H1 (cell line): ENCODE data around the gene ITGB5. TPM values are rescaled to one million over a fixed set of nuclear protein-coding genes. Genes with fewer than 3 reads are reported as not detected.

Source experiments
- NANOG ChIP-seq: IDR thresholded peaks from 2 replicates; pipeline ENCODE4 v1.6.1; 2011; ENCODE audit warnings: low read length, low read depth, mild to moderate bottlenecking, inconsistent platforms; ENCODE audit not compliant: insufficient read depth, poor library complexity, severe bottlenecking
- RNF2 ChIP-seq: fragments of 200-900, 300-1000 bp; sonication (generic); IDR thresholded peaks from 2 replicates; pipeline ENCODE4 v1.7.1; 2016; ENCODE audit warnings: borderline replicate concordance, low read depth, mild to moderate bottlenecking, antibody characterized with exemption, low read length; ENCODE audit not compliant: poor library complexity, severe bottlenecking; ENCODE audit errors: missing control alignments
- polyA plus RNA-seq, 7 experiments: library from polyadenylated mRNA; depleted of rRNA in 3 of 7; stranded (reverse) in 5 of 7; unstranded in 2 of 7; fragments of >200 nt in 5 of 7; fragments of 200-250 nt in 2 of 7; gene quantifications; 1 replicate in 5 of 7; 2 replicates in 1 of 7; 4 replicates in 1 of 7; pipeline versions ENCODE4 v1.2.1 to v1.2.3, GENCODE V29; 2011 to 2013; ENCODE audit warnings: missing spikeins in 2 of 7, mixed read lengths in 2 of 7
- total RNA-seq: library from RNA; stranded (reverse); fragmentation: NEBNext Ultra II Directional; extraction: Animal tissue kit (Norgen Biotek cat#: 25700); gene quantifications from 2 replicates; pipeline ENCODE4 v1.2.1, GENCODE V29; 2021

Gene ITGB5
- total and polyA plus RNA-seq, 2 of the 8 experiments (the other 6 are each of a cell fraction or from before 2014, with no cell fraction given) = 101 to 268 TPM

DNA sequence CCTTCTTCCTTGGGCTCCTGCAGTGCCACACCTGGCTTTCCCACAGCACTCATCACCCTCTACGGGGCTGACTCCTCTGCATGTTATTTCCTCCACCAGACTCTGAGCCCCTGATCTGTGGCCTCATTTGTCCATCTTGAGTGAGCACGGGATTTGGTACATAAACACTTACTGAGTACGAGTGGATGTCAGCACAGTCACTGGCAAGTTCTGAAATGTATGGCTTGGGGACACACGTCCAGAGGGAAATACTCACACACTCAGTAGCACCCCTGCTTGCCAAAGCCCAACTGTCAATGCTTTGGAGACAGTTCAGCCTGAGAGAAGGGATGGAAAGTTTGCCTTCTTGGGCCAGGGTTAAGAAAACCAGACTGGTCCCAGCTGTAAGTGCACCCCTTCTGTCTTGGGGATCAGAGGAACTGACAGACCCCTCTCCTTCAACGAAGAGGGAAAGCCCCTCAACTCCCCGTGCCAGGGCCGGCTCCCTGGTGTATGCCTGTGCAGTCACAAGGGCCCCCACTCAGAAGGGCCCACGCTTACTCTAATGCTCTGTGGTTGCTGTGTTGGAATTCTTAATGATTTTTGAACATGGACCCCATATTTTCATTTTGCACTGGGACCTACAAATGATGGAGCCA, 85.0 kb downstream of the ITGB5 start (continued):
- TF ChIP-seq RNF2 (no peak), NANOG (no peak)
